Hepatic stellate cell (primary cell): Measurements from ENCODE around the gene HP.
A peak's percentile ranks its signal among the peaks of the same experiment; 100 is the strongest.
"Not testable (repeated sequence)": the region's sequence is repeated elsewhere in the genome, so short reads cannot be mapped to it uniquely, and the experiment has no call there.

Experiments
- DNase-seq: peaks from one replicate; pipeline ENCODE4 v3.0.0; 2011; ENCODE audit warnings: low spot score

The HP gene

GRCh38 chr16:72054254-72054847 is at the start of gene HP:
Gene HP (plus strand): TSS chr16:72054505. CDS start chr16:72054653, 148 bp downstream.
- not testable (repeated sequence) for DNase-seq

GRCh38 chr16:72008065-72008423 is 46.3 kb upstream of the HP start:
- DNase-seq, result not testable (repeated sequence)

- DNase-seq, result peak; percentile 100
Measured at GRCh38 chr16:72008424-72009216, 45.7 kb upstream of the HP start, which contains the start of gene DHODH. Gene DHODH (plus strand): TSS chr16:72008744. CDS start chr16:72008765, 21 bp downstream.

GRCh38 chr16:72009779-72010178 is 44.5 kb upstream of the HP start:
- no peak for DNase-seq

GRCh38 chr16:72012607-72013006 is 41.7 kb upstream of the HP start:
- no peak for DNase-seq

GRCh38 chr16:72013389-72013788 is 40.9 kb upstream of the HP start:
- DNase-seq, result no peak

GRCh38 chr16:72013888-72014581 is 40.3 kb upstream of the HP start:
- no peak for DNase-seq

- DNase-seq, result no peak
Measured at GRCh38 chr16:72014675-72015074, 39.6 kb upstream of the HP start.

GRCh38 chr16:72015124-72015523 is 39.2 kb upstream of the HP start:
- no peak for DNase-seq

GRCh38 chr16:72018470-72018869 is 35.8 kb upstream of the HP start:
- no peak for DNase-seq

- DNase-seq, result no peak
Measured at GRCh38 chr16:72021043-72021442, 33.3 kb upstream of the HP start.

- no peak for DNase-seq
Measured at GRCh38 chr16:72022127-72022526, 32.2 kb upstream of the HP start.

- DNase-seq, result no peak
Measured at GRCh38 chr16:72023962-72024361, 30.3 kb upstream of the HP start.

GRCh38 chr16:72024862-72025382 is 29.4 kb upstream of the HP start:
- DNase-seq, result no peak

GRCh38 chr16:72025404-72026114 is 28.7 kb upstream of the HP start:
- DNase-seq, result no peak

- no peak for DNase-seq
Measured at GRCh38 chr16:72027669-72028378, 26.5 kb upstream of the HP start.

GRCh38 chr16:72029567-72030271 is 24.6 kb upstream of the HP start:
- DNase-seq, result no peak

GRCh38 chr16:72033437-72033836 is 20.9 kb upstream of the HP start:
- DNase-seq, result no peak

GRCh38 chr16:72036098-72036497 is 18.2 kb upstream of the HP start:
- no peak for DNase-seq

- DNase-seq, result no peak
Measured at GRCh38 chr16:72042157-72042660, 12.1 kb upstream of the HP start.

- DNase-seq, result no peak
Measured at GRCh38 chr16:72043058-72043457, 11.2 kb upstream of the HP start.
